ENCODE data around the gene SPAG8. TPM values are rescaled to one million over a fixed set of nuclear protein-coding genes. Genes with fewer than 3 reads are reported as not detected.

Gene SPAG8, protein sequence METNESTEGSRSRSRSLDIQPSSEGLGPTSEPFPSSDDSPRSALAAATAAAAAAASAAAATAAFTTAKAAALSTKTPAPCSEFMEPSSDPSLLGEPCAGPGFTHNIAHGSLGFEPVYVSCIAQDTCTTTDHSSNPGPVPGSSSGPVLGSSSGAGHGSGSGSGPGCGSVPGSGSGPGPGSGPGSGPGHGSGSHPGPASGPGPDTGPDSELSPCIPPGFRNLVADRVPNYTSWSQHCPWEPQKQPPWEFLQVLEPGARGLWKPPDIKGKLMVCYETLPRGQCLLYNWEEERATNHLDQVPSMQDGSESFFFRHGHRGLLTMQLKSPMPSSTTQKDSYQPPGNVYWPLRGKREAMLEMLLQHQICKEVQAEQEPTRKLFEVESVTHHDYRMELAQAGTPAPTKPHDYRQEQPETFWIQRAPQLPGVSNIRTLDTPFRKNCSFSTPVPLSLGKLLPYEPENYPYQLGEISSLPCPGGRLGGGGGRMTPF
- total RNA-seq, result 1 to 10 TPM in 1 of 2 experiments, under 1 TPM in 1; 0.68 to 1.0 TPM

DNA sequence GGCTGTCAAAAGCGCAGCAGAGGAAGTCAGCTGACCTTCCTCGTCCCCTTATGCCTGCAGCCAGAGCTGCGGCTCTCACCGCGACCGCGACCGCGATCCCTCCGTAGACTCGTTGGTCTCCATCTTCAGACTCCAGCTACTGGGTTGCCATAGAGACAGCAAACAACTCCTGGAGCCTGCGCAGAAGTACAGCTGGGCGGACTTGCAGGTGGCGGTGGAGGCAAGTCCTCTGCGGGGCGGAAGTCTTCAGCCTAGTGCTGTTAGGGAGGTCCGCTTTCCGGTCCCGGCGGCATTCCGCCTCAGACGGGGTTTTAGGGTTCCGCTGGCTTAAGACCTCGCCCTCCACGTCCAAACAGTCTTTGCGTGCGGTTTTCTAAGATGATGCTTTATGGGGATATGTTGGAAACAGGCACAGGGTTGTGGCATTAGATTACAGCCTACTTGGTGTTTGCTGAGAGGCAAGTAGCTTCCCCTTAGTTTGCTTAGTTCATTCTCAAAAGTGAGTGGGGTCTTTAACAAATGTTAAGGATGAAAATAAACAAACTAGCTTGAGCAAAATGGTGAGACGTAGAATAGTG is at the start of gene SPAG8:
SPAG8 (minus strand) TSS at position 238 of the 578 bp plus-strand sequence; CDS start at position 123, 115 bp downstream.
- Mint-ChIP-seq H3K4me1 (peaks cover 40% of the 10 kb centered on the region), H3K9me3 (peaks cover 3% of the 10 kb centered on the region), H3K36me3 (peaks cover 10% of the 10 kb centered on the region), H3K27me3 (no peaks in the 10 kb centered on the region), H3K4me3 (peak within 1 kb of the TSS; percentile 73), H3K27ac (peak within 1 kb of the TSS; percentile 85)
- peak; percentile 95 for DNase-seq

DNA sequence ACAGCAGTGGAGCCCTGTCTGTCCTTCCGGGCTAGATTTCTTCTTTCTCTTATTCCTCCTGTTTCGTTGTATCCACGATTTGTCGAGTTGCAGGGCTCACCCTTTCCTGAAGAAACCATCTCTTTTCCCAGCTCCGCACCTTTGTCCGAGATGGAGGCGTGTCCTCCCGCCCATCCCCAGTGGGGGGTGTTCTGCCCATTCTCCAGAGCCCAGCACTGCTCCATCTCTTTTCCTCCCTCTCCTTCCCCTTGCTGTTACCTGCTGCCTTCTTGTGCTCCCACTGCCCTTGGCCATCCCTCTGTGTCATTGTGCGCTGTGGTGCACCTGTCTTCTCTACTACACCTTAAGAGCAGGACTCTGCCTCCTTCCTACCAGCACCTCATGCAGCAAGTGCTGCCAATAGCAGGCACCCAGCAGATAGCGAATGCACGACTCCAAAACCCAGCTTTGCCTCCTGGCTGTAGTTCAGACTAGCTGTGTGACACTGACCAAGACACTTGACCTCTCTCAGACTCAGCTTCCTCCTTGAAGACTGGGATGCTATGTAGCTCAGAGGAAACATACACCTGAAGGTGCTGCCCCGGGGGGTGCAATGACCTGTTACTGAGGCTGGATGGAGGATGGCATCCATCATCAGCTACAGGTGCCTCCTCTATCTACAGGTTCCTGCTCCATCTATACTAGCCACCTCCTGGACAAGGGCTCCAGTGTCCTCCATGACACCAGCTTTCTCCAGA is 49.3 kb upstream of the SPAG8 start:
- Mint-ChIP-seq H3K9me3 (no peaks in the 10 kb centered on the region), H3K27ac (no peak overlapping the region), H3K27me3 (peaks cover 14% of the 10 kb centered on the region), H3K4me1 (no peaks in the 10 kb centered on the region), H3K36me3 (no peaks in the 10 kb centered on the region), H3K4me3 (no peak overlapping the region)
- DNase-seq, result no peak

DNA sequence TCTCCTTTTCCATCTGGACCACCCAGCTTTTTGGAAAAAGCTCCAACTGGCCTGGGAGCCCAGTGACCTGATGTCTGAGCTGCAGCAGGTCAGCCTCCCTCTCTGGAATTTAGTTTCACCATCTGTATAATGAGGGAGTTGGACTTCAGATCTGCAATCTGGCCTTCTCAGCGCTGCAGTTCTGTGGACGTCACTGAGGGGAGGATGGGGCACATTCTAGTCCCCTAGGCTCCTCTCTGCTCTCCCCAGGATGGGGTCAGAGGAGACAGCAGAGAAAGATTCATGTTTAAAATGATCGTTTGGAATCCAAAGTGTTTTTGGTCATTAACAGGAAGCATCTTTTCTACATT is 47.9 kb upstream of the SPAG8 start:
- no peaks in the 10 kb centered on the region for H3K9me3 Mint-ChIP-seq
- H3K27me3 Mint-ChIP-seq, result peaks cover 6% of the 10 kb centered on the region
- no peak overlapping the region for H3K4me3 Mint-ChIP-seq
- DNase-seq, result no peak
- H3K27ac Mint-ChIP-seq, result no peak overlapping the region
- no peaks in the 10 kb centered on the region for H3K36me3 Mint-ChIP-seq
- no peaks in the 10 kb centered on the region for H3K4me1 Mint-ChIP-seq

DNA sequence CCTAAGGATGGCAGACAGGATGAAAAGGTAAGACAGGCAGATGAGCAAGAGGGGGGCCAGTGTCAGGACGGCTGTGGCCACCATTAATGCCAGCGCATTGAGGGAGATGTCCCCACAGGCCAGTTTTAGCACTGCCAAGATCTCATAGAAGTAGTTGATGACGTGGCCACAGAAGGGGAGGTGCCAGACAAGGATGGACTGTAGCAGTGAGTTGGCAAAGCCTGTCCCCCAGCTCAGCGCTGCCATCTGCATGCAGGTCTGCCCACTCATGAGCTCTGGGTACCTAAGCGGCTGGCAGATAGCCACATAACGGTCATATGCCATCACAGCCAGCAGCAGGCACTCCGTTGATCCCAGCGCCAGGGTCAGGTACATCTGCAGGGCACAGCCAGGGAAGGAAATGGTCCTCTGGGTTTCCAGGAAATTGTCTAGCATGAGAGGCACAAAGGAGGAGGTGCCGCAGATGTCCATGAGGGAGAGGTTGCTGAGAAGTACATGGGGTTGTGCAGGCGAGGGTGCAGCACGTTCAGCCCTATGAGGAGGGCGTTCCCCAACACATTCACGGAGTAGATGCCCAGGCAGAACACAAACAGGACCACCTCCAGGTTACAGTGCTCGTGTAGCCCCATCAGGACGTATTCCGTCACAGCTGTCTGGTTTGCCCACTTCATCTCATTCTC is 47.4 kb upstream of the SPAG8 start:
- Mint-ChIP-seq H3K4me3 (no peak overlapping the region), H3K27me3 (peaks cover 6% of the 10 kb centered on the region), H3K9me3 (no peaks in the 10 kb centered on the region), H3K27ac (no peak overlapping the region), H3K36me3 (no peaks in the 10 kb centered on the region), H3K4me1 (no peaks in the 10 kb centered on the region)
- DNase-seq, result no peak

DNA sequence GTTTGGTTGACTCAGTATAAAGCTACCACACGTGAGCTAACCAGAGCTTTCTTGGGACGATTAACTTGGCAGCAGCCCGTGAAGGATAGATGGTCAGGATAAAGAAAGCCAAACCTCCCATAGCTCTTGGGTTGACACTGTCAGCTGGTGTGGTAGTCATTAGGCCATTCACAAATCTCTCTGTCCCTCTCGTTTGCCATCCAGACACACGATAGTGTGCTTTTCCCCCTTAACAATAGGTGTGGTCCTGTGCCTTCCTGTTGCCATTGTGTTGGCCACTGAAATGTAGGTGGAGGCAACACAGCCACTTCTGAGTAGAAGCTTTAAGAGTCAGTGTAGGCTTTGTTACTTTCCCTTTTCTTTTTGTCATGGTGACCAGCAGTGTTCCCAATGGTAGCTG is 46.4 kb upstream of the SPAG8 start:
- Mint-ChIP-seq H3K9me3 (no peaks in the 10 kb centered on the region), H3K4me1 (no peaks in the 10 kb centered on the region), H3K36me3 (no peaks in the 10 kb centered on the region), H3K27me3 (peaks cover 6% of the 10 kb centered on the region), H3K27ac (no peak overlapping the region), H3K4me3 (no peak overlapping the region)
- no peak for DNase-seq

DNA sequence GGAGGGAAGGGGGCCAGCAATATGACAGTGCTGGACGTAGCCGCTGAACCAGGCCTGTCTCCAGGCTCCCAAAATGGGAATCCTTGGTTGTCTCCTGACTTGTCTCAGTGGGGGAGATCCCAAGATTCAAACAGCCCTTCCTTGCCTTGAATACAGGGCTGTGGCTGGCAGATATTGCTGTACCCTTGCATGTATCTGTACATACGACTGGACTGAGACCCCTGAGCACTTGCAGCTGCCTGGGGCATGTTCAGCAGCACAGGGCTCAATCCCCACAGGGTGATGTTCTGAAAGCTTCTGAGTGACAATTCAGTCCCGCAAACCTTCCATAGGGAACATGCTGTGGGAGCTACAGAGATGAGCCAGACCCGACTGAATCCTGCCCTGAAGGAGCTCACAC is 44.8 kb upstream of the SPAG8 start:
- Mint-ChIP-seq H3K36me3 (no peaks in the 10 kb centered on the region), H3K9me3 (no peaks in the 10 kb centered on the region), H3K27me3 (no peaks in the 10 kb centered on the region), H3K27ac (no peak overlapping the region), H3K4me1 (no peaks in the 10 kb centered on the region), H3K4me3 (no peak overlapping the region)
- no peak for DNase-seq

DNA sequence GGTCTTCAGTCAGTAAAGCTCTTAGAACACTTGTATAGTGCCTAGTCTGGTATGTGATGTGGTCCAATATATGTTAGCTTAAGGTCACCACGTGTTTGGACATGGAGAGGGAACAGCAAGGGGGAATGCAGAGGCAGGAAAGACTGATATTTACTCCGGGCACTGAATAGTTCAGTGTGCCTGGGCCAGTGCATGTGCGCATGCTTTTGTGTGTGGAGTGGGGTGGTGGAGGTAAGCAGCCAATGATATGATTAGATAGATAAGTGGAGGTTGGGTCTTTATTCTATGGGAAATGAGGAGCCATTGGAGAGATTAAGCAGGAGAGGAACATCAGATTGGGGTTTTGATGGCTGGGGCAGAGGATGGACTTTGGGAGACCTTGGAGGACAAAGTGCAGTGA is 44.1 kb upstream of the SPAG8 start:
- H3K27ac Mint-ChIP-seq, result no peak overlapping the region
- no peak for DNase-seq
- no peaks in the 10 kb centered on the region for H3K9me3 Mint-ChIP-seq
- H3K4me1 Mint-ChIP-seq, result no peaks in the 10 kb centered on the region
- no peak overlapping the region for H3K4me3 Mint-ChIP-seq
- H3K27me3 Mint-ChIP-seq, result no peaks in the 10 kb centered on the region
- no peaks in the 10 kb centered on the region for H3K36me3 Mint-ChIP-seq

DNA sequence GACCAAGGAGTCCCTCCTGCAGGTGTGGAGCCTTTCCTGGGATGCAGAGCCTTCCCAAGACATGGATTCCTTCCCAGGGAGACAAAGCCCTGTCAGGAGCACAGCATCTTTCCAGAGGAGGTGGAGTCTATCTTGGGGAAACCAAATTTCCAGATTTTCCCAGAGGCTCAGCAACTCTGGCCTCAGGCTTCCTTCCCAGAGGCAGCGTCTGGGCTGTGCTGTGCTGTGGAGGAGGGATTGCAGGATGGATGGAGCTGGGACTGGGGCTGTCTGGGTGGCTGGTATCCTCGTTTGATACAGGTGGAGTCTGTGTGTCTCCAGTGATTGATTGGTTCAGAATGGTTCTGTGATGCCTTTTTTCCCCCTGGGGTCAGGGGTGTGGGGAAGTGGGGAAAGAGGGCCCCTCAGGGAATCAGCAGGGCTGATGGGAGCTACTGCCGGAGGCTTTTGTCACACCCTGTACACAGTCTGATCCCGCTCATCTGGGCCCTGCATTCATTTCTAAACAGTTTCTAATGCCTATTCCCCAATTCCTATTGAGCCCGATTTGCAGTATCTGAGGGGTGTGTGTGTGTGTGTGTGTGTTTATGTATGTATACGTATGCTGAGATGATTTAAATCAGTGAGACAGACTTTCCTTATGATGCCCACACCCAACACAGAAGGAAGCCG is 42.2 kb upstream of the SPAG8 start:
- no peak overlapping the region for H3K4me3 Mint-ChIP-seq
- H3K27ac Mint-ChIP-seq, result no peak overlapping the region

DNA sequence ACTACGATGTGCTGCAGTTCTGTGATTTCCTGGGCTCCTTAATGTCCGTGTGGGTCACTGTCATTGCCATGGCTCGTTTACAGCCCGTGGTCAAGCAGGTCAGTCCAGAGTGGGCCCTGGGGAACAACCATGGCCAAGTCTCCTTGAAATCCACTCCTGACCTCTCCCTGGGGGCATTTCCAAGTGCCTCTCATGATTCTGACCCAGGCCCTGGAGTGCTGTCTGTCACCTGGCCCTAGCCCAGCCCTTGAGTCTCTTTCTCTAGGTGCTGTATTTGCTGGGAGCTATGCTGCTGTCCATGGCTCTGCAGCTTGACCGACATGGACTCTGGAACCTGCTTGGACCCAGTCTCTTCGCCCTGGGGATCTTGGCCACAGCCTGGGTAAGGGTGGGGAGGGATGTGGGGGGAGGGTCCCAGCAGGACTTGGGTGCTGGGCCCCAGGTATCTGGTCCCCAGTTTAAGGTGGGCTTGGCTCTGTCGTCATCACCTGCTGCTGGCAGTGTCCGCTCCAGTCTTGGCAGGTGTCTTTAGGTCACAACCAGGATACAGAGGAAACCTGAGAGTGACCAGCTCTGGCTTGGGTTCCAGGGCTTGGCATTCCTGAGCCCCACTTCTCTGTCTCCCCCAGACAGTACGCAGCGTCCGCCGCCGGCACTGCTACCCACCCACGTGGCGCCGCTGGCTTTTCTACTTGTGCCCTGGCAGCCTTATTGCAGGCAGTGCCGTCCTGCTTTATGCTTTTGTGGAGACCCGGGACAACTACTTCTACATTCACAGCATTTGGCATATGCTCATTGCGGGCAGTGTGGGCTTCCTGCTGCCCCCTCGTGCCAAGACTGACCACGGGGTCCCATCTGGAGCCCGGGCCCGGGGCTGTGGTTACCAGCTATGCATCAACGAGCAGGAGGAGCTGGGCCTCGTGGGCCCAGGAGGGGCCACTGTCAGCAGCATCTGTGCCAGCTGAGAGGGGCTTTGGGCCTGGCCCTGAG is 41.1 kb upstream of the SPAG8 start:
- peaks cover 3% of the 10 kb centered on the region for H3K4me1 Mint-ChIP-seq
- no peak overlapping the region for H3K27ac Mint-ChIP-seq
- no peaks in the 10 kb centered on the region for H3K27me3 Mint-ChIP-seq
- no peaks in the 10 kb centered on the region for H3K9me3 Mint-ChIP-seq
- H3K4me3 Mint-ChIP-seq, result no peak overlapping the region
- DNase-seq, result no peak
- H3K36me3 Mint-ChIP-seq, result no peaks in the 10 kb centered on the region

More for the DNA sequence above, 42.2 kb upstream of the SPAG8 start:
- H3K9me3 Mint-ChIP-seq, result no peaks in the 10 kb centered on the region
- DNase-seq, result no peak
- H3K4me1 Mint-ChIP-seq, result no peaks in the 10 kb centered on the region
- no peaks in the 10 kb centered on the region for H3K27me3 Mint-ChIP-seq
- H3K36me3 Mint-ChIP-seq, result no peaks in the 10 kb centered on the region

DNA sequence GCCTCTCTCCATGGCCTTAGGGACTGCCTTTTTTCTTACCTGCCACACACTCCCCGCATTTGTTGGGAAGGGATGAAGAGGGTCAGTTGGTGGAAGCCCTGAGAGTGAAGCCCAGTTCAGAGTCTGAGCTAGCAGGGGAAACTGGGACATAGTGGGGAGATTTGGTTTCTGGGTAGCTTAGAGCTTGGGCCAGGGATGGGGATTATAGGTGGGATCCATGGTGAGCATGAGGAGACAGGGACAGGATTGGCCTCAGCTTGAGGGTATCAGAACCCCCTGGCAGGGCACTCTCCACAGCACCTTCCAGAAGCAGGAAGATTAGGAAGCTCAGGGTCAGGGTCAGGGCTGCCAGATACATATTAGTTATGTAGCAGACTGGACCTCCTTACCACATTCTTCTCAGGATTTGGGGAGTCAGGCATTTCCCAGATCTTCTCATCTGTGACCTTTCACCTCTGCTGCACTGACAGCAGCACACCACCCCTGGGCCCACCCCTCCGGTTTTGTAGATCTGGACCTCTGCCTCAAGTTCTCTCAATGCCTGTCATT is 40.3 kb upstream of the SPAG8 start:
- Mint-ChIP-seq H3K9me3 (no peaks in the 10 kb centered on the region), H3K36me3 (no peaks in the 10 kb centered on the region), H3K27me3 (no peaks in the 10 kb centered on the region), H3K27ac (no peak overlapping the region), H3K4me1 (peaks cover 10% of the 10 kb centered on the region), H3K4me3 (no peak overlapping the region)
- DNase-seq, result no peak

DNA sequence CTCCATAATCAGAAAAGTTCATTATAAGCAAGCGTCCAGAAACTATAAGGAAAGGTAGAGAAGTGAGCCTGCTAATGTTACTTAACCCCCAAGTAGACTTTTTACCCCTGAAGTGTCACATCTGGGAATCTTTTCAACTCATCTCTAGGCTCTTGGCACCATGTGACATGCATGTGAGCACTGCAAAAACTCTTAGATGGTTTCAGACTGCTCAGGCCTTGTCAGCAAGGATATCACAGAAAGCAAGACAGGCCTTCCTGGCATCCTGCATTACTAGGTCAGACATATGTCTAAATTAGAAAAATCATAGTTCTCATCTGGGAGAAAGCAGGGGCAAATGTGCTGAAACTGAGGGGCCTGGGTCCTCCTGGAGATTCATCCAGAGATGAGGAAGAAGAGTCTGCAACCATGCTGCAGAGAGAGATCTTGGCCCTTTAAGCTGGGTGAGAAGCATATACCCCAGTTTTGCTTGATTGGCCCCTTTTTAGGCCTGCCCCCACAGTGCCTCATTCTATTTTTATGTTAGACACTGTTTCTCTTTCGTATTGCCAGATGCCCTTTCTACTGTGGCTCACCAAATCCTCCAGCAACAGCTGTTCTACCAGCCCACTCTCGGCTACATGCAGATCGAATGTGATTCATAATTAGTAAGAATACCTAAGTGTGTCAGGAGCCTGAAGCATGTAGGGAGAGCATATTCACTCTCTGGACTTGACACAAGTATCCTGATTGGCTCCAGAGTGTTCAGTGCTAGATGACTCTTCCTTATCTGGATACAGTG is 35.9 kb upstream of the SPAG8 start:
- H3K4me1 Mint-ChIP-seq, result peaks cover 28% of the 10 kb centered on the region
- H3K36me3 Mint-ChIP-seq, result no peaks in the 10 kb centered on the region
- H3K27ac Mint-ChIP-seq, result no peak overlapping the region
- no peak overlapping the region for H3K4me3 Mint-ChIP-seq
- no peaks in the 10 kb centered on the region for H3K27me3 Mint-ChIP-seq
- peak; percentile 45 for DNase-seq
- H3K9me3 Mint-ChIP-seq, result no peaks in the 10 kb centered on the region

DNA sequence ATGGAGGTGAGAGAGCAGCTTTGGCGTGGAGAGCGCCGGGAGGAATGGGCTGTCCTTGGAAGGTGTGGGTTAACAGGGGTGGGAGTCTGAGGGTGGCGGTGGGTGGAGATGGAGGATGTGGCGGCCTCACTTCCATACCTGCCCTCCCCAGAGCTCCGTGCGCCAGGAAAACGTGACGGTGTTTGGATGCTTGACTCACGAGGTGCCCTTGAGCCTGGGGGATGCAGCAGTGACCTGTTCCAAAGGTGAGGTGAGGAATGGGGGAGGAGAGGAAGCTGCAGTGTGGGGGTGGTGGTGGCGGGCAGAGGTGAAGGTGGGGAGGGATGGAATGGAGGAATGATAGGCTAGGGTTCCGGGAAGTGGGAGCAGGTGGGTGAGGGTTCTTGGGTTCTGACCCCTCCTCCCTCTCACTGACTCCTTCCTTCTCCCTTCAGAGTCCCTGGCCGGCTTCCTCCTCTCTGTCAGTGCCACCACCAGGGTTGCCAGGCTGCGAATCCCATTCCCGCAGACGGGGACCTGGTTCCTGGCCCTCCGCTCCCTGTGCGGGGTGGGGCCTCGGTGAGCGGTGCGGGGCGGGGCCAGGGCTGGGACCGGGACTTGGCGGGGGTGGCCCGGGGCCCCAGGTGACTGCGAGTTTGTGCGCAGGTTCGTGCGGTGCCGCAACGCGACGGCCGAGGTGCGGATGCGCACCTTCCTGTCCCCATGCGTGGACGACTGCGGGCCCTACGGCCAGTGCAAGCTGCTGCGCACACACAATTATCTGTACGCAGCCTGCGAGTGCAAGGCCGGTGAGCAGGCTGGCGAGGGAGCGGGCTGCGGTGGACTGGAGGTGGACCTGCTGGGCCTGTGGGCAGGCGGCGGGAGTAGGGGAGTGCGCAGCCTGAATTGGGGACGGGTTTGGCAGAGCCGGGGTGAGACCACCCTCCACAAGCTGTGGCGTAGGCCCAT is 34.0 kb upstream of the SPAG8 start:
- Mint-ChIP-seq H3K27me3 (no peaks in the 10 kb centered on the region), H3K27ac (peak overlapping the region; percentile 55), H3K36me3 (no peaks in the 10 kb centered on the region), H3K9me3 (no peaks in the 10 kb centered on the region), H3K4me3 (no peak overlapping the region), H3K4me1 (peaks cover 28% of the 10 kb centered on the region)
- DNase-seq, result no peak

Measured in activated naive CD8-positive, alpha-beta T cell treated with anti-CD3 and anti-CD28 coated beads for 36 hours (primary cell).